Measurements from ENCODE around the gene GPR176.

The GPR176 gene

DNA sequence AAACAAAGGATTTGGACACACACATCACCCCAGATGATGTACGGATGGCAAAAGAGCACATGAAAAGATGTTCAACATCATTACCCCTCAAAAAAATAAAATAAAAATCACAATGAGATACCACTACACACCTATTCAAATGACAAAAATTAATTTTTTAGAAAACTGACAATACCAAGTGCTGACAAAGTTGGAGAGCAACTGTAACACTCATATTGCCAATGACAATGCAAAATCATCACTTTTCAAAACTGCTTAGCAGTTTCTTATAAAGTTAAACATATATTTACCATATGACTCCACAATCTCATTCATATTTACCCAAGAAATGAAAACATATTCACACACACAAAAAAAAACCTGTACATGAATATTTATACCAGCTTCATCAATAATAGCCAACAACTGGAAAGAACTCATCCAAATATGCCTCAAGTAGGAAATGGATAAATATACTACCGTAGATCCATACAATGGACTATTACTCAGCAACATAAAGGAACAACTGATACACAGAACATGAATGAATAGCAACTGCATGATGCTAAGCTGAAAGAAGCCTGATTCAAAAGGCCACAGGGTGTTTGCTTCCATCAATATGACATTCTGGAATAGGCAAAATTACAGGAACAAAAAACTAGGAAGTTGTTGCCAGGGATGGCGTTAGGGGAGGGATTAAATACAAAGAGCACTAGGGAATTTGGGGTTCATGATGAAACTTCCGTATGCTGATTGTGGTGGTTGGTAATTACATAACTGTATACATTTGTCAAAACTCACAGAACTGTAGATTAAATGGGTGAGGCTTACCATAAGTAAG lies 138.7 kb downstream of the GPR176 start:
- Histone ChIP-seq H3K9me3 (ENCODE audit: control insufficient read depth, low read depth, low read length) (no peaks in the 10 kb centered on the region), H3K4me3 (ENCODE audit: low read length) (peak overlapping the region; percentile 85), H3K36me3 (ENCODE audit: control insufficient read depth, low read depth, low read length) (no peaks in the 10 kb centered on the region), H3K27me3 (ENCODE audit: control insufficient read depth, insufficient read depth, low read length) (no peaks in the 10 kb centered on the region), H3K4me1 (ENCODE audit: control insufficient read depth, low read depth, low read length) (peaks cover 29% of the 10 kb centered on the region), H3K27ac (ENCODE audit: low read length) (no peak overlapping the region), H3K9ac (ENCODE audit: low read length) (no peak overlapping the region)

DNA sequence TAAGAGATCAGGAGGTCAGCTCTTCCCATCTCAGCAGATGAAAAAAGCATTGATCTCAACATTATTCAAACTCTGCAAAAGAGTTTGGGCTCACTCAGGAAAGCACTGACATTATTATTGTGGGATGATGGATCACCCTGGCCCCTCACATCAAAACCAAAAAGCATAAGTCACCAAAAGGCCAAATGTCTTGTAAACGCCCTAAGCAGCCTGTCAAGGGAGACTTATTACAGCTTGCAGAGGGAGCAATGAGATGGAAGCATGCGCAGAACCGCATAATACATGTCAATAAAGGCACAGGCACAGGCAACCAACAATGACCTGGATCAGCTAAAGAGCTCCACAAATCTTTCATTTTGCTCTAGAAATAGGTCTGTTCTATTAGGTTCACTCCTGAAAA lies 142.0 kb downstream of the GPR176 start:
- Histone ChIP-seq H3K4me3 (ENCODE audit: low read length) (no peak overlapping the region), H3K9me3 (ENCODE audit: control insufficient read depth, low read depth, low read length) (no peaks in the 10 kb centered on the region), H3K27ac (ENCODE audit: low read length) (no peak overlapping the region), H3K27me3 (ENCODE audit: control insufficient read depth, insufficient read depth, low read length) (no peaks in the 10 kb centered on the region), H3K9ac (ENCODE audit: low read length) (no peak overlapping the region), H3K36me3 (ENCODE audit: control insufficient read depth, low read depth, low read length) (no peaks in the 10 kb centered on the region), H3K4me1 (ENCODE audit: control insufficient read depth, low read depth, low read length) (peaks cover 12% of the 10 kb centered on the region)

DNA sequence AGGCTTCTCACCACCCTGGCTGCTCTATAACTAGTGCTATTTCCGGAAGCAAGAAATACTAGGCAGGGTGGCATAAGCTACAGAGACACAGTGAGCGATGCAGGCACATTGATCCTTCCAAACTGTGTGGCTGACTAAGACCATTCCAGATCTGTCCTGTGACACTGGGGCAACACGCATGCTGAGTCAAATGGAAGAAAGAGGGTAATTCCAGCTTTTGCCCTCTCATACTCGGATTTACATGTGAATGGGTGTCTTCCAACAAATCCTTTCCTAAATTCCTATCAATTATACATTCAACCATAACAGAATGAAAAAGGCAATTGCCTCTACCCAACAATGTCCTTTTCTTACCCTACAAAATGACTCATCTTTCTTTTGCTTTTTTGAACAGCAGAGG lies 142.6 kb downstream of the GPR176 start:
- Histone ChIP-seq H3K4me1 (ENCODE audit: control insufficient read depth, low read depth, low read length) (peaks cover 12% of the 10 kb centered on the region), H3K27ac (ENCODE audit: low read length) (peak overlapping the region; percentile 43), H3K36me3 (ENCODE audit: control insufficient read depth, low read depth, low read length) (no peaks in the 10 kb centered on the region), H3K27me3 (ENCODE audit: control insufficient read depth, insufficient read depth, low read length) (no peaks in the 10 kb centered on the region), H3K4me3 (ENCODE audit: low read length) (no peak overlapping the region), H3K9me3 (ENCODE audit: control insufficient read depth, low read depth, low read length) (no peaks in the 10 kb centered on the region), H3K9ac (ENCODE audit: low read length) (no peak overlapping the region)

DNA sequence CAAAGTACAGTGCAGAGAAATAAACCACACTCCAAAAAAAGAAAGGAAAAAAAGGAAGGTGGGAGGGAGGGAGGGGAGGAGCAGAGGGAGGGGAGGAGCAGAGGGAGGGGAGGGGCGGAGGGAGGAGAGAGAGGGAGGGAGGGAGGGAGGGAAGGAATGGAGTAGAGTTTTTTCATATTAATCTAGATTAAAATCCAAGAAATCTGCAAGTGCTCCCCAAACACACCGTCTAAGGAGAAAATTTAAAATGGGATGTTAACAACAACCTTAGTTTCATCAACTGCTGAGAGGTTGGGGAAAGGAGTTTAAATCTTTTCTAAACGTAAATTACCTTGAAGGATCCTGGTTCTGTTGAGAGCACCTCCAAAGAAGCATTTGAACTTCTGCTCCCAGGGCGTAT lies 144.0 kb downstream of the GPR176 start:
- Histone ChIP-seq H3K4me1 (ENCODE audit: control insufficient read depth, low read depth, low read length) (peaks cover 10% of the 10 kb centered on the region), H3K27me3 (ENCODE audit: control insufficient read depth, insufficient read depth, low read length) (no peaks in the 10 kb centered on the region), H3K36me3 (ENCODE audit: control insufficient read depth, low read depth, low read length) (no peaks in the 10 kb centered on the region), H3K9me3 (ENCODE audit: control insufficient read depth, low read depth, low read length) (no peaks in the 10 kb centered on the region), H3K9ac (ENCODE audit: low read length) (no peak overlapping the region), H3K27ac (ENCODE audit: low read length) (no peak overlapping the region), H3K4me3 (ENCODE audit: low read length) (no peak overlapping the region)

DNA sequence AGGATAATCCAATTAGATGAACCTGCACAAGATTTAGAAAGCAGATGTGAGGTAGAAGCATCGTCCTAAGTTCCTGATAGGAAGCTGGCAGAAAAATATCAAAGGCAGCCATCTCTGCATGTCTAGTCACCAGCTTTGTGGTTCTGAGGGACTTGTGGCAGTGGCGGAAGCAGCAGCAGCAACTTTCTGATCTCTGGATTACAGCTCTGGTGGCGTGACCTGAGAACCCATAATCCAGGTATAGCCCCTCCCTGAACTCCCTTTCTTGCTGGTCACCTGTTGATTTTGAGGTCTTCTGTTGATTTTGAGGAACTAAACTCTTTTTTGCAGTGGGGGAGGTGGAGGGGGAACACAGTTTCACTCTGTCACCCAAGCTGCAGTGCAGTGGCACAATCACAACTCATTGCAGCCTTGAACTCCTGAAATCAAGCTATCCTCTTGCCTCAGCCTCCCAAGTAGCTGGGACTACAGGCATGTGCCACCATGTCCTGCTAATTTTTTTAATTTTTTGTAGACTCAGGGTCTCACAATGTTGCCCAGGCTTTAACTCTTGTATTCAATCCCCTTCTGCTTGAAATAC lies 145.3 kb downstream of the GPR176 start:
- H3K4me3 ChIP-seq (ENCODE audit: low read length) = no peak overlapping the region
- no peak overlapping the region for H3K9ac ChIP-seq (ENCODE audit: low read length)
- no peaks in the 10 kb centered on the region for H3K36me3 ChIP-seq (ENCODE audit: control insufficient read depth, low read depth, low read length)
- no peak overlapping the region for H3K27ac ChIP-seq (ENCODE audit: low read length)
- H3K27me3 ChIP-seq (ENCODE audit: control insufficient read depth, insufficient read depth, low read length) = no peaks in the 10 kb centered on the region
- H3K9me3 ChIP-seq (ENCODE audit: control insufficient read depth, low read depth, low read length) = no peaks in the 10 kb centered on the region
- H3K4me1 ChIP-seq (ENCODE audit: control insufficient read depth, low read depth, low read length) = peaks cover 12% of the 10 kb centered on the region

DNA sequence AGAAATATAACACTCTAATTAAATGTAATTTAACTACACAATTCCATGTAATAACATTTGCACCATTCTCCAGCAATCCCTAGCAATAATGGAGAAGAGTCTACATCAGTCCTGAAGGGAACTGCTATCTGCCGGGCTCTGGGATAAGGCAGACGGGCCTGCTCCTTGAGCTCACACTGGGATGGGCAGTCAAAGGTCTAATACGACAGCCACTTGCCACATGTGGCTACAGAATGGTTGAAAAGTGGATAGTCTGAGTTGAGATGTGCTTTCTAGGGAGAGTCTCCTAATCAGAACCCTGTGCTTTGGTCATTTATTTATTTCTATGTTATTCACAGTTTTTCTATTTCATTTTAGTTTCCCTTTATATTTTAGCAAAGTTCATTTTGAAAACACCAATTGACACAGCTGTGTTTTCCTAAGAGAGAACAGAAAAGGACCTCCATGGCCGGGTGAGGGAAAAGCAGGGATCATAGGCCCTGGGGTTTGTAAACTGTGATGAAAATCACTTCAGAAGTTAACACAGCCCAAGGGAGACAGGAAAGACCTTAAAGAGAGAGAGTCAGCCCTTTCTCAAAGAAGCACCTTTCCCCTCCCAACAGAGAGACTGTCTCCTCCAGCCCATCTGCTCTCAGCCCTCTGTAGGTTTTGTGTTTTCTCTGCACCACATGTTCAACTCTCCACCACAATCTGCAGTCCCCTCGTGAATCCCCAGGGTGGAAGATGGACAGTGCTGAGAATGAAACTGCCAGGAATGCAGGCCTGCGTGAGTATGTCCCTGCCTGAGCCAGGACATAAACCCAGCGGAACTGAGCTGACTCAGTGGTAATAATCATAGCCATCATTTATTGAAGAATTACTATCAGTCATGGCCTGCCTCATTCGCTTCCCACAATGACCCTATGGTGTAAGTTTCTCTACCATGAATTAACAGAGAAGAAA lies 149.0 kb downstream of the GPR176 start:
- no peak overlapping the region for H3K27ac ChIP-seq (ENCODE audit: low read length)
- H3K9ac ChIP-seq (ENCODE audit: low read length) = no peak overlapping the region
- H3K36me3 ChIP-seq (ENCODE audit: control insufficient read depth, low read depth, low read length) = no peaks in the 10 kb centered on the region
- H3K27me3 ChIP-seq (ENCODE audit: control insufficient read depth, insufficient read depth, low read length) = no peaks in the 10 kb centered on the region
- H3K4me3 ChIP-seq (ENCODE audit: low read length) = no peak overlapping the region
- no peaks in the 10 kb centered on the region for H3K9me3 ChIP-seq (ENCODE audit: control insufficient read depth, low read depth, low read length)
- peaks cover 4% of the 10 kb centered on the region for H3K4me1 ChIP-seq (ENCODE audit: control insufficient read depth, low read depth, low read length)

DNA sequence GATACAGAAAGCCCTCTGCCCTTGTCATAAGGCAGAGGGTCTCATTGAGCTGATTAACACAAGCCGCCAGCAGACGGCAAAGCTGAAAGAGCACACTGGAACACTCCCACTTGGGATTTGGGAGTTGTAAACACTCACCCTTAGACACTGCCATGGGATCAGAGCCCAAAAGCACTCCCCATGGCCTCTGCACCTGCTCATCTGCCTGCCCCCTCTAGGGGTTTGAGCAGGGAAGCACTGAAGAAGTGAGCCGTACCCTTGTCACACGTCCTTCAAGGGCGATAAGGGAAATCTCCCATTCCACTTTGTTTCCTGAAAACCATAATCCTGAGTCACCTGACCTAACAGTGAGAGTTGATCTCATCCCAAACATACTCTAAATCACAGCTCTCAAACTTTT lies 152.1 kb downstream of the GPR176 start:
- no peaks in the 10 kb centered on the region for H3K27me3 ChIP-seq (ENCODE audit: control insufficient read depth, insufficient read depth, low read length)

DNA sequence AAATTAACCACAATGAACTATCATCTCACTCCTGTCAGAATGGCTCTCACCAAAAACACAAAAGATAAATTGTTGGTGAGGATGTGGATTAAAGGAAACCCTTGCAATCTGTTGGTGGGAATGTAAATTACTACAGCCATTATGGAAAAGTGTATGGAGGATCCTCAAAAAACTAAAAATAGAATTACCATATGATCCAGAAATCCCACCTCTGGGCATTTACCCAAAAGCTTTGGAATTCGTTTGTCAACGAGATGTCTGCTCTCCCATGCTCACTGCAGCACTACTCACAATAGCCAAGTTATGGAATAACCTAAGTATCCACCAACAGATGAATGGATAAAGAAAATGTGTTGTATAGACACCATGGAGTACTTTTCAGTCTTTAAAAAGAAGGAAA lies 159.1 kb downstream of the GPR176 start:
- H3K27ac ChIP-seq (ENCODE audit: low read length) = no peak overlapping the region
- H3K4me3 ChIP-seq (ENCODE audit: low read length) = no peak overlapping the region
- no peak overlapping the region for H3K9ac ChIP-seq (ENCODE audit: low read length)
- H3K4me1 ChIP-seq (ENCODE audit: control insufficient read depth, low read depth, low read length) = no peaks in the 10 kb centered on the region
- no peaks in the 10 kb centered on the region for H3K36me3 ChIP-seq (ENCODE audit: control insufficient read depth, low read depth, low read length)
- H3K27me3 ChIP-seq (ENCODE audit: control insufficient read depth, insufficient read depth, low read length) = no peaks in the 10 kb centered on the region
- H3K9me3 ChIP-seq (ENCODE audit: control insufficient read depth, low read depth, low read length) = no peaks in the 10 kb centered on the region

More for the DNA sequence above, 152.1 kb downstream of the GPR176 start:
- Histone ChIP-seq H3K4me3 (ENCODE audit: low read length) (no peak overlapping the region), H3K9ac (ENCODE audit: low read length) (no peak overlapping the region), H3K9me3 (ENCODE audit: control insufficient read depth, low read depth, low read length) (no peaks in the 10 kb centered on the region), H3K36me3 (ENCODE audit: control insufficient read depth, low read depth, low read length) (no peaks in the 10 kb centered on the region), H3K4me1 (ENCODE audit: control insufficient read depth, low read depth, low read length) (peaks cover 4% of the 10 kb centered on the region), H3K27ac (ENCODE audit: low read length) (no peak overlapping the region)

DNA sequence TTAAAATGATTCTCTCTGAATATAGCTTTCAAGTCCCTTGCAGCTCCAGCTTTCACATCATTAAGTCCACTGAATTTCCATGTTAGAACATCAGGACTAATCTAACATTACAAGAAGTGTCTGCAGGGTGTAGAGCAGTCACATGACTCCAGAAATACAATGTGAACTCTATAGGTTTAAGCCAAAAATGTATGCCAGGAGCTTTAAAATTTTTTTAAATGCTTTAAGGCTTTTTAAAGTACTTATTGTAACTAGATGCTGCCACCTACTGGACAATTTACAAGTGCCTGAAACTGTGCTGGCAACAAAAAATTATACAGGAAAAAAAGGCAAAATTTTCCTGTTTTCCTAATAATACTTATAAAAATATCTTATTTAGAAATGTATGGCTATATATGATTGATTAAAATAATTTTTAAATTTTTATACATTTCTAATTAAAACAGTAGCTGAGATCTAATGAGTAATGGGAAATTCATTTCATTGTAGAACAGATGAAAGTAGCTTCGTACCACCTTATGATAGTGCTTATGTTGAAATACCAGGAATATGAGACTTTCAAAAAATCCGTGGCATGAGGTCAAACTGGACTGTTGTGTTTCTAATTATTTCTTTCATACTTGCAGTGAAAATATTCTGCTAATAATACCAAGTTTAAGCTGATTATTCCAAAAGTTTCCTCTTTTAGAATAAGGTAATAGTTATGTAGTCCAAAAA lies 163.1 kb downstream of the GPR176 start:
- no peak overlapping the region for H3K4me3 ChIP-seq (ENCODE audit: low read length)
- no peaks in the 10 kb centered on the region for H3K4me1 ChIP-seq (ENCODE audit: control insufficient read depth, low read depth, low read length)
- H3K9me3 ChIP-seq (ENCODE audit: control insufficient read depth, low read depth, low read length) = no peaks in the 10 kb centered on the region
- H3K36me3 ChIP-seq (ENCODE audit: control insufficient read depth, low read depth, low read length) = no peaks in the 10 kb centered on the region
- no peak overlapping the region for H3K9ac ChIP-seq (ENCODE audit: low read length)
- no peak overlapping the region for H3K27ac ChIP-seq (ENCODE audit: low read length)
- no peaks in the 10 kb centered on the region for H3K27me3 ChIP-seq (ENCODE audit: control insufficient read depth, insufficient read depth, low read length)

DNA sequence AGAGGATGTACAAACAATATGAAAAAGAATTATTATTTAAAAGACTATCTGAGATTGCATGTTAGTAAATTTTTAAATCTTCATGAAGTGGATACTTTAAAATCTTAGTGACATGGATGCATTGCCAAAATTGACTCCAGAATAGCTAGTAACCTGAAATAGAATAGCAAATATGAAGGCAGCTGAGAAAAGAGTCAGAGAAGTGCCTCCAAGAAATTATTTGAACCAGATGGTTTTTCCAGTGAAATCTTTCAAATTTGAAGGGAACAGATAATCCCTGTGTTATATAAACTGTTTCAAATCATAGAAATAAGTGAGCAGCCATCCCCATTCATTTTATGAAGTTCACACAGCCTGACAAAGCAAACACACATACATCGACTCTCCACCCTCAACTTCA lies 167.1 kb downstream of the GPR176 start:
- no peak overlapping the region for H3K9ac ChIP-seq (ENCODE audit: low read length)
- no peaks in the 10 kb centered on the region for H3K36me3 ChIP-seq (ENCODE audit: control insufficient read depth, low read depth, low read length)
- H3K4me1 ChIP-seq (ENCODE audit: control insufficient read depth, low read depth, low read length) = no peaks in the 10 kb centered on the region
- H3K4me3 ChIP-seq (ENCODE audit: low read length) = no peak overlapping the region
- no peaks in the 10 kb centered on the region for H3K27me3 ChIP-seq (ENCODE audit: control insufficient read depth, insufficient read depth, low read length)
- no peaks in the 10 kb centered on the region for H3K9me3 ChIP-seq (ENCODE audit: control insufficient read depth, low read depth, low read length)
- no peak overlapping the region for H3K27ac ChIP-seq (ENCODE audit: low read length)

DNA sequence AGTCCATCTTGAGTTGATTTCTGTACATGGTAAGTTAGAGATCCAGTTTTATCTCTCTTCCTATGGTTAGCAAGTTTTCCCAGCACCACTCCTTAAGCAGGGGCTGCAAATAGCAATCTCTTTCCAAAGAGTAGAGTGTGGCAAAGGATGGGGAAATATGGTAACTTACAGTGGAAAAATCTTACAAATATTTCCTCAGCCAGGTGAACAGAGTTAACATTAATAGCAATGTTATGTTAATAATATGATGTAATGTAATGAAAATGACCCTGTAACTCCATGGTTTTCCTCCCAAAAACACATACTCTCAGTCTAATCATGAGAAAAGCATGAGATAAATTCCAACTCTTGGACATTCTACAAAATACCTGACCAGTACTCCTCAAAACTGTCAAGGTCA lies 167.8 kb downstream of the GPR176 start:
- no peak overlapping the region for H3K4me3 ChIP-seq (ENCODE audit: low read length)
- H3K9me3 ChIP-seq (ENCODE audit: control insufficient read depth, low read depth, low read length) = no peaks in the 10 kb centered on the region
- no peaks in the 10 kb centered on the region for H3K36me3 ChIP-seq (ENCODE audit: control insufficient read depth, low read depth, low read length)
- H3K27me3 ChIP-seq (ENCODE audit: control insufficient read depth, insufficient read depth, low read length) = no peaks in the 10 kb centered on the region
- no peak overlapping the region for H3K27ac ChIP-seq (ENCODE audit: low read length)
- no peaks in the 10 kb centered on the region for H3K4me1 ChIP-seq (ENCODE audit: control insufficient read depth, low read depth, low read length)
- no peak overlapping the region for H3K9ac ChIP-seq (ENCODE audit: low read length)

Measured in iPS-18a (cell line).